GM19240 (cell line): Measurements from ENCODE around the gene GPBAR1.

Experiments used
- DNase-seq: peaks from one replicate; pipeline ENCODE4 v3.0.0; 2011; ENCODE audit warnings: low spot score; ENCODE audit not compliant: insufficient read length

The GPBAR1 gene

GRCh38 chr2:218260742-218261422, at the start of gene GPBAR1:
Gene GPBAR1 (plus strand): TSS chr2:218261015. CDS start chr2:218262725, 1,710 bp downstream.
- DNase-seq, result no peak

- no peak for DNase-seq
Measured at GRCh38 chr2:218214116-218214515, 46.7 kb upstream of the GPBAR1 start.

GRCh38 chr2:218216336-218216673, 44.5 kb upstream of the GPBAR1 start:
- DNase-seq, result no peak

GRCh38 chr2:218216674-218217359, 44.0 kb upstream of the GPBAR1 start, which contains the start of gene ARPC2:
Gene ARPC2 (plus strand): TSS chr2:218217189. CDS start chr2:218217471, 282 bp downstream.
- DNase-seq, result peak; percentile 86

- DNase-seq, result no peak
Measured at GRCh38 chr2:218217360-218218267, 43.2 kb upstream of the GPBAR1 start.

- no peak for DNase-seq
Measured at GRCh38 chr2:218218268-218219185, 42.3 kb upstream of the GPBAR1 start.

GRCh38 chr2:218219934-218220333, 40.9 kb upstream of the GPBAR1 start:
- DNase-seq, result no peak

GRCh38 chr2:218221000-218221399, 39.8 kb upstream of the GPBAR1 start:
- no peak for DNase-seq

- no peak for DNase-seq
Measured at GRCh38 chr2:218223046-218223445, 37.8 kb upstream of the GPBAR1 start.

GRCh38 chr2:218224186-218224585, 36.6 kb upstream of the GPBAR1 start:
- no peak for DNase-seq

- DNase-seq, result no peak
Measured at GRCh38 chr2:218226903-218227302, 33.9 kb upstream of the GPBAR1 start.

- DNase-seq, result no peak
Measured at GRCh38 chr2:218228366-218229090, 32.3 kb upstream of the GPBAR1 start.

- DNase-seq, result peak; percentile 16
Measured at GRCh38 chr2:218229239-218229638, 31.6 kb upstream of the GPBAR1 start.

- DNase-seq, result no peak
Measured at GRCh38 chr2:218229851-218230250, 31.0 kb upstream of the GPBAR1 start.

GRCh38 chr2:218230882-218231281, 29.9 kb upstream of the GPBAR1 start:
- peak; percentile 9 for DNase-seq

- no peak for DNase-seq
Measured at GRCh38 chr2:218233543-218233942, 27.3 kb upstream of the GPBAR1 start.

GRCh38 chr2:218234521-218234920, 26.3 kb upstream of the GPBAR1 start:
- DNase-seq, result no peak

- DNase-seq, result no peak
Measured at GRCh38 chr2:218235017-218235416, 25.8 kb upstream of the GPBAR1 start.

- no peak for DNase-seq
Measured at GRCh38 chr2:218236829-218237228, 24.0 kb upstream of the GPBAR1 start.

- DNase-seq, result no peak
Measured at GRCh38 chr2:218238887-218239286, 21.9 kb upstream of the GPBAR1 start.
